B cell (primary cell): Measurements from ENCODE around the gene APOL2.
"Not testable (repeated sequence)": the region's sequence is repeated elsewhere in the genome, so short reads cannot be mapped to it uniquely, and the experiment has no call there.

Experiments
- EZH2 ChIP-seq: IDR thresholded peaks from 2 replicates; pipeline ENCODE4 v1.6.1; 2012; ENCODE audit warnings: borderline replicate concordance, low read depth, mild to moderate bottlenecking, moderate library complexity, low read length; ENCODE audit not compliant: insufficient read depth, poor library complexity, severe bottlenecking
- TF ChIP-seq, protein P1 (sequence below): fragments of 200-600 bp; IDR thresholded peaks from one replicate; pipeline ENCODE4 v1.8.0; 2022; ENCODE audit warnings: antibody characterized with exemption, mild to moderate bottlenecking

DNA sequence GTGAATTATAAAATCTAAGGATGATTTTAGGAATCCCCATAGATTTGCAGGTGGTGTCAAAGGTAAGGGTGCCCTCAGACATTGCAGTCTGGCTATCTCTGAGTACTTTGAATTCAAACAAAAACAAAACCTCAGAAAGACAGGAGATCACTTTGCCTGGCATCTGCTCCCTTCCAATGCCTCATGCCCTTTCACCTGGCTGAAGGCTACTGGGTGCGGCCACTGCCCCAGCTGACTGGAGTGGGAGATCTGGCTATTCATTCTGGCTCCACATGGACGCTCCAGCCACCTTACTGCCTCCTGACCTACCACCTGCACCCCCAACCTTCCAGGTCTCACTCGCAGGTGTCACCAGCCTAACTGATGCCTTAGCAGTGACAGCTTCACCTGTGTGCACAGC lies 9.7 kb downstream of the APOL2 start:
- TF ChIP-seq, protein P1, sequence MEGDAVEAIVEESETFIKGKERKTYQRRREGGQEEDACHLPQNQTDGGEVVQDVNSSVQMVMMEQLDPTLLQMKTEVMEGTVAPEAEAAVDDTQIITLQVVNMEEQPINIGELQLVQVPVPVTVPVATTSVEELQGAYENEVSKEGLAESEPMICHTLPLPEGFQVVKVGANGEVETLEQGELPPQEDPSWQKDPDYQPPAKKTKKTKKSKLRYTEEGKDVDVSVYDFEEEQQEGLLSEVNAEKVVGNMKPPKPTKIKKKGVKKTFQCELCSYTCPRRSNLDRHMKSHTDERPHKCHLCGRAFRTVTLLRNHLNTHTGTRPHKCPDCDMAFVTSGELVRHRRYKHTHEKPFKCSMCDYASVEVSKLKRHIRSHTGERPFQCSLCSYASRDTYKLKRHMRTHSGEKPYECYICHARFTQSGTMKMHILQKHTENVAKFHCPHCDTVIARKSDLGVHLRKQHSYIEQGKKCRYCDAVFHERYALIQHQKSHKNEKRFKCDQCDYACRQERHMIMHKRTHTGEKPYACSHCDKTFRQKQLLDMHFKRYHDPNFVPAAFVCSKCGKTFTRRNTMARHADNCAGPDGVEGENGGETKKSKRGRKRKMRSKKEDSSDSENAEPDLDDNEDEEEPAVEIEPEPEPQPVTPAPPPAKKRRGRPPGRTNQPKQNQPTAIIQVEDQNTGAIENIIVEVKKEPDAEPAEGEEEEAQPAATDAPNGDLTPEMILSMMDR = not testable (repeated sequence)
- not testable (repeated sequence) for TF ChIP-seq EZH2
